Hepatocyte (in vitro differentiated cells): ENCODE results near the gene SLC35A3. TPM values are rescaled to one million over a fixed set of nuclear protein-coding genes. Genes with fewer than 3 reads are reported as not detected.

Experiments used
- DNase-seq: peaks from one replicate; pipeline ENCODE4 v3.0.0-alpha.2; 2016; ENCODE audit warnings: low spot score
- H2AFZ ChIP-seq: fragments of 200-600 bp; sonication (generic); 2 replicates; pipeline ENCODE4 v1.6.0; 2016; ENCODE audit warnings: antibody characterized with exemption, mild to moderate bottlenecking
- H3K27ac ChIP-seq: fragments of 200-600 bp; sonication (generic); 2 replicates; pipeline ENCODE4 v1.5.1; 2016; ENCODE audit warnings: mild to moderate bottlenecking
- H3K27me3 ChIP-seq: fragments of 200-600 bp; sonication (generic); 2 replicates; pipeline ENCODE4 v1.6.1; 2016
- H3K36me3 ChIP-seq: fragments of 200-600 bp; sonication (generic); replicated peaks from 2 replicates; pipeline ENCODE4 v1.5.1; 2016; ENCODE audit warnings: low read depth; ENCODE audit not compliant: insufficient read depth
- H3K4me1 ChIP-seq: fragments of 200-600 bp; sonication (generic); 2 replicates; pipeline ENCODE4 v1.5.1; 2016; ENCODE audit warnings: mild to moderate bottlenecking, moderate library complexity; ENCODE audit not compliant: insufficient read depth
- H3K4me2 ChIP-seq: fragments of 200-600 bp; sonication (generic); 2 replicates; pipeline ENCODE4 v1.6.0; 2016
- H3K4me3 ChIP-seq: fragments of 200-600 bp; sonication (generic); 2 replicates; pipeline ENCODE4 v1.5.1; 2016; ENCODE audit warnings: mild to moderate bottlenecking
- H3K79me2 ChIP-seq: fragments of 200-600 bp; sonication (generic); 2 replicates; pipeline ENCODE4 v1.6.0; 2017; ENCODE audit warnings: mild to moderate bottlenecking
- H3K9me2 ChIP-seq: fragments of 200-600 bp; sonication (generic); replicated peaks from 2 replicates; pipeline ENCODE4 v1.6.0; 2017; ENCODE audit warnings: mild to moderate bottlenecking; ENCODE audit not compliant: insufficient read depth
- H3K9me3 ChIP-seq: fragments of 200-600 bp; sonication (generic); 2 replicates; pipeline ENCODE4 v1.5.1; 2016; ENCODE audit warnings: low read depth, mild to moderate bottlenecking
- H4K20me1 ChIP-seq: fragments of 200-600 bp; sonication (generic); 2 replicates; pipeline ENCODE4 v1.6.0; 2016; ENCODE audit warnings: mild to moderate bottlenecking; ENCODE audit not compliant: insufficient read depth, poor library complexity, severe bottlenecking
- CTCF ChIP-seq: fragments of 200-600 bp; sonication (generic); IDR thresholded peaks from 2 replicates; pipeline ENCODE4 v1.5.1; 2016; ENCODE audit warnings: antibody characterized with exemption, mild to moderate bottlenecking; ENCODE audit not compliant: poor library complexity
- EZH2 ChIP-seq: fragments of 200-600 bp; sonication (generic); IDR thresholded peaks from 2 replicates; pipeline ENCODE4 v1.6.1; 2016; ENCODE audit warnings: antibody characterized with exemption, mild to moderate bottlenecking, borderline replicate concordance
- EZH2phosphoT487 ChIP-seq: fragments of 200-600 bp; sonication (generic); IDR thresholded peaks from one replicate; pipeline ENCODE4 v1.6.1; 2018; ENCODE audit warnings: antibody characterized with exemption, mild to moderate bottlenecking, low read depth, moderate library complexity; ENCODE audit not compliant: unreplicated experiment, severe bottlenecking
- WGBS: methylation state at CpG from one replicate; pipeline ENCODE4 v1.1.6; 2016; ENCODE audit warnings: low lambda C conversion rate; ENCODE audit errors: missing lambda C conversion rate; 5-methylcytosine and 5-hydroxymethylcytosine counted together
- polyA plus RNA-seq: library from polyadenylated mRNA; unstranded; fragments of >200 nt; fragmentation: Nextera tagmentation; extraction: Ambion mirVana; gene quantifications from 2 replicates; pipeline ENCODE4 v1.2.1, GENCODE V29; 2016
- total RNA-seq: library from RNA; depleted of rRNA; stranded (reverse); fragments of >200 nt; gene quantifications from 2 replicates; pipeline ENCODE4 v1.2.3, GENCODE V29; 2014

SLC35A3 gene
- total and polyA plus RNA-seq, 2 experiments from 2014 or later, result 18.9 to 56.1 TPM

DNA sequence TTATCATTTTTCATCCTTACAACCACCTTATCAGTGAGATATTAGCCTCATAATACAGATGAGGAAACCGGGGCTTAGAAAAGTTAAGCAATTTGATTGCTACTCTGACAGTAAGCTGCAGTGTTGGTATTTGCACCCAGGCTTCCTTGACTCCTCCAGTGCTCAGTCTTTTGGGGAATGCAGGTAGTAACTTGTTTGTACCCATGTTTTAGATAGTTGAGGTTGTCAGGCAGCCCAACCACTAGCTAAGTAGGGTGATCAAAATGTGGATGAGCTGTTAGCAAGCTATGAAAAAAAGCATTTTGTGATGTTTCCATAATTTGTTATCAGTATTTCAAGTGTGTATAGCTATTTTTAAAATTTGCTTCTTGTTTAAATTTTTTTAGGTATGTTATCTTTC, 82.1 kb downstream of the SLC35A3 start:
- H3K79me2 ChIP-seq, result peaks cover 97% of the 10 kb centered on the region

DNA sequence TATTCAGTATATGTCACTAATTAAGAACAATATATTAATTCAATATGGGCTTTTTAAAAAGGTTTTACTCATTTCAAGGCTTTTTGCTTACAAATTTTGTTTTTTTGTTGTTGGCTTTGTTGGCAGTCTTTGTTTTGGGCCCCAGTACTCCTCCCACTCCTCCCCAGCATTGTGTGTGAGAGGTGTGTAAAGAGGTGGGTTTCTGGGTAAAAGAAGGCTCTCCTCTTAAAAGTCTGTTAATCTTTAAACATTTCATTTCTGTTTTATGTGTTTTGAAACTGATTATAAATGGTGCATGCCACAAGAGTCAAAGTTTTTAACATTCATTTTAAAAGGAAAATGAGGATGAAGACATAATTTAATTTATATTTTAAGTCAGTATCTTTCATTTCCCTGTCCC, 83.3 kb downstream of the SLC35A3 start:
- Histone ChIP-seq H3K9me3 (no peaks in the 10 kb centered on the region), H3K4me2 (no peak overlapping the region), H3K4me3 (no peak overlapping the region), H3K36me3 (no peaks in the 10 kb centered on the region), H3K4me1 (no peaks in the 10 kb centered on the region), H3K27me3 (no peaks in the 10 kb centered on the region), H3K79me2 (peaks cover 95% of the 10 kb centered on the region), H3K9me2 (no peaks in the 10 kb centered on the region), H4K20me1 (peaks cover 21% of the 10 kb centered on the region), H2AFZ (no peak overlapping the region), H3K27ac (no peak overlapping the region)
- TF ChIP-seq EZH2phosphoT487 (no peak), CTCF (no peak), EZH2 (no peak)
- no peak for DNase-seq

More for the DNA sequence above, 82.1 kb downstream of the SLC35A3 start:
- no peak for DNase-seq
- TF ChIP-seq EZH2phosphoT487 (no peak), CTCF (no peak), EZH2 (no peak)
- Histone ChIP-seq H3K4me1 (no peaks in the 10 kb centered on the region), H3K4me2 (no peak overlapping the region), H4K20me1 (peaks cover 32% of the 10 kb centered on the region), H3K9me2 (no peaks in the 10 kb centered on the region), H3K27ac (no peak overlapping the region), H3K9me3 (no peaks in the 10 kb centered on the region), H3K36me3 (no peaks in the 10 kb centered on the region), H3K4me3 (no peak overlapping the region), H3K27me3 (no peaks in the 10 kb centered on the region), H2AFZ (no peak overlapping the region)
- WGBS, result 78% methylated on average over 1 of the region's 1 CpG

DNA sequence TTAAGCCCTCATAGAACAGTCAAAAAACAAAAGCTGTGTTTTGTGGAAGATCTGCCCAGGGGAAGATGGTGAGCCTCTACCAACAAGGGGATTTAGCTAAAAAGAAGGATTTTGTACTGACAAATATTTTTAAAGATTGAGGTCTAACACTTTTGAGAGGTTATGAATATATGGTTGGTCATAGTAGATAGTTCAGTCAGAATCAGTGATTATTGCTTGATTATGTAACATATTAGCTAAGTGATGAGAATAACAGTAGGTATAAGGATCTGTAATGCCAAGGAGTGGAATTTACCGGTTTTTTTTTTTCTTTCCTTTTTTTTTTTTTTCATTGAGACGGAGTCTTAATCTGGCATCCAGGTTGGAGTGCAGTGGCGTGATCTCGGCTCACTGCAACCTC, 83.9 kb downstream of the SLC35A3 start:
- no peak overlapping the region for H3K27ac ChIP-seq
- no peaks in the 10 kb centered on the region for H3K9me2 ChIP-seq
- peaks cover 16% of the 10 kb centered on the region for H4K20me1 ChIP-seq
- no peaks in the 10 kb centered on the region for H3K27me3 ChIP-seq
- H3K79me2 ChIP-seq, result peaks cover 91% of the 10 kb centered on the region
- TF ChIP-seq CTCF (no peak), EZH2phosphoT487 (no peak), EZH2 (no peak)
- H3K4me3 ChIP-seq, result no peak overlapping the region
- 90% methylated on average over 4 of the region's 4 CpGs for WGBS
- DNase-seq, result no peak
- no peaks in the 10 kb centered on the region for H3K9me3 ChIP-seq
- H3K4me2 ChIP-seq, result no peak overlapping the region
- no peaks in the 10 kb centered on the region for H3K36me3 ChIP-seq
- no peak overlapping the region for H2AFZ ChIP-seq
- no peaks in the 10 kb centered on the region for H3K4me1 ChIP-seq

GRCh38 chr1:100061681-100062080, 91.9 kb downstream of the SLC35A3 start:
- Histone ChIP-seq H3K4me3 (no peak overlapping the region), H3K27me3 (no peaks in the 10 kb centered on the region), H3K36me3 (peaks cover 4% of the 10 kb centered on the region), H4K20me1 (no peaks in the 10 kb centered on the region), H3K27ac (no peak overlapping the region), H3K4me1 (no peaks in the 10 kb centered on the region), H3K4me2 (no peak overlapping the region), H3K79me2 (peaks cover 57% of the 10 kb centered on the region), H3K9me3 (no peaks in the 10 kb centered on the region), H2AFZ (no peak overlapping the region), H3K9me2 (no peaks in the 10 kb centered on the region)
- no peak for DNase-seq
- WGBS, result 98% methylated on average over 3 of the region's 3 CpGs
- TF ChIP-seq CTCF (no peak), EZH2phosphoT487 (no peak)
